Rectal smooth muscle tissue (tissue), 1 donor: Measurements from ENCODE around the gene CACNA1F.

ENCODE experiments used
- H3K27ac ChIP-seq: one replicate; pipeline ENCODE4 v1.7.0; 2013; ENCODE audit warnings: low read depth, low read length, inconsistent platforms
- H3K27me3 ChIP-seq: one replicate; pipeline ENCODE4 v1.7.0; 2013; ENCODE audit warnings: low read length; ENCODE audit not compliant: control insufficient read depth, insufficient read depth
- H3K36me3 ChIP-seq: one replicate; pipeline ENCODE4 v1.7.0; 2013; ENCODE audit warnings: low read length; ENCODE audit not compliant: control insufficient read depth, insufficient read depth
- H3K4me1 ChIP-seq: one replicate; pipeline ENCODE4 v1.7.0; 2013; ENCODE audit warnings: low read length; ENCODE audit not compliant: control insufficient read depth, insufficient read depth
- H3K4me3 ChIP-seq: one replicate; pipeline ENCODE4 v1.7.0; 2013; ENCODE audit warnings: low read length
- H3K9ac ChIP-seq: one replicate; pipeline ENCODE4 v1.7.0; 2013; ENCODE audit warnings: low read length

CACNA1F gene

DNA sequence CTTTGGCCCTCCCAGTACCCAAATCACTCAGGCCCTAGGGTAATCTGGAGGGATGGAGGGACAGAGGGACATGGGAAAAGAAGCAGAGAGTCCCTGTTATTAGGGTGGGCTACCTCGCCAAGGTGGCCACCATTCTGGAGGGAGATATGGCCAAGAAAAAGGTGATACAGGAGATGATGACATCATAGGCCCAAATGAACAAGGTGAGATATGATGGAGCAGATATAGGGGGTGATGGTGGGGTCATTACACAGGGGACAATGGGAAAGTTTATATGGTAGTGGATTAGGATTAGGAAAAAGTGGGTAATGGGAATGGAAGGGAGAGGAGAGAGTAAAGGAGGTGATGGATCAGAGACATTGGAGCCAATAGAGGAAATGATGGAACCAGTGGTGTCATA, 20.3 kb downstream of the CACNA1F start:
- Histone ChIP-seq H3K4me3 (no peak overlapping the region), H3K36me3 (no peaks in the 10 kb centered on the region), H3K4me1 (no peaks in the 10 kb centered on the region), H3K27me3 (peaks cover 7% of the 10 kb centered on the region), H3K27ac (no peak overlapping the region), H3K9ac (no peak overlapping the region)

- Histone ChIP-seq H3K9ac (no peak overlapping the region), H3K4me3 (no peak overlapping the region), H3K27ac (no peak overlapping the region), H3K27me3 (peaks cover 7% of the 10 kb centered on the region), H3K36me3 (no peaks in the 10 kb centered on the region), H3K4me1 (no peaks in the 10 kb centered on the region)
Observed at GRCh38 chrX:49212209-49212608, 20.9 kb downstream of the CACNA1F start.

DNA sequence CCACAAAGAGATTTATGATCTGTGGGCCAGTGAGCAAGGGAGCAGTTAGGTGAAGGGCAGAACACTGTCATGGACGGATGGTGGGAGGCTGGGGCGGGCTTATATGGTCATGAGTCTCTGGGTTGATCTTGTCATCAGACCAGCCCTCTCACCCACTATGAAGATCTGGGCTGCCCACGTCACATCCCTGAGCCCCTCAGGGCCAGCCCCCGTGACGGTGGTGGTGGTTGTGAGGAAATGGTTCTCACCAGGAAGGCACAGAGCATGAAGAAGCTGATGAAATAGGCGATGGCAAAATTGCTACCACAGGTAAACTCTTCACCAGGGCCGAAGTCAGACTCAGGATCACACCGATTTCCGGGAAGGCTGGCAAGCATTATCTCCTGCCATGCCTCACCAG, 22.1 kb downstream of the CACNA1F start:
- H3K27ac ChIP-seq, result no peak overlapping the region
- H3K36me3 ChIP-seq, result no peaks in the 10 kb centered on the region
- H3K27me3 ChIP-seq, result peaks cover 7% of the 10 kb centered on the region
- no peaks in the 10 kb centered on the region for H3K4me1 ChIP-seq
- H3K9ac ChIP-seq, result no peak overlapping the region
- H3K4me3 ChIP-seq, result no peak overlapping the region

DNA sequence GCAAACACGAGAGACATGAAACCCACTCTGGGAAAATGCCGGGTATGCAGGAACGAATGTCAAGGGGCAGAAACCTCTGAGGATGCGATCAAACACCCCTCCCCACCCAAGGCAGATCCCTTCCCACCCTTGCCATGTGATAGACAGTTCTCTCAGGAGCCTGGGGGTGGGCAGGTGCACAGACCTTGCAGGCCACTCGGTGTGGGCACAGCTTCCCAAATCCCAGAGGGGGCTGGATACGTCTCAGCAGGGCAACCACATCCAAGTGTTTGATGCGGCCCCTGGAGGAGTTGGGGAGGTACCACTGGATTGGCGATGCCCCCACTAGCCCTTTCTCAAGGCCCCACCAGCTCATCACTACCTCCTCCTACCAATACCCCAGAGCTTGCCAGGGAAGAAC, 22.7 kb downstream of the CACNA1F start:
- H3K4me3 ChIP-seq, result no peak overlapping the region
- H3K9ac ChIP-seq, result no peak overlapping the region
- H3K27ac ChIP-seq, result no peak overlapping the region
- no peaks in the 10 kb centered on the region for H3K4me1 ChIP-seq
- no peaks in the 10 kb centered on the region for H3K36me3 ChIP-seq
- H3K27me3 ChIP-seq, result peaks cover 7% of the 10 kb centered on the region

DNA sequence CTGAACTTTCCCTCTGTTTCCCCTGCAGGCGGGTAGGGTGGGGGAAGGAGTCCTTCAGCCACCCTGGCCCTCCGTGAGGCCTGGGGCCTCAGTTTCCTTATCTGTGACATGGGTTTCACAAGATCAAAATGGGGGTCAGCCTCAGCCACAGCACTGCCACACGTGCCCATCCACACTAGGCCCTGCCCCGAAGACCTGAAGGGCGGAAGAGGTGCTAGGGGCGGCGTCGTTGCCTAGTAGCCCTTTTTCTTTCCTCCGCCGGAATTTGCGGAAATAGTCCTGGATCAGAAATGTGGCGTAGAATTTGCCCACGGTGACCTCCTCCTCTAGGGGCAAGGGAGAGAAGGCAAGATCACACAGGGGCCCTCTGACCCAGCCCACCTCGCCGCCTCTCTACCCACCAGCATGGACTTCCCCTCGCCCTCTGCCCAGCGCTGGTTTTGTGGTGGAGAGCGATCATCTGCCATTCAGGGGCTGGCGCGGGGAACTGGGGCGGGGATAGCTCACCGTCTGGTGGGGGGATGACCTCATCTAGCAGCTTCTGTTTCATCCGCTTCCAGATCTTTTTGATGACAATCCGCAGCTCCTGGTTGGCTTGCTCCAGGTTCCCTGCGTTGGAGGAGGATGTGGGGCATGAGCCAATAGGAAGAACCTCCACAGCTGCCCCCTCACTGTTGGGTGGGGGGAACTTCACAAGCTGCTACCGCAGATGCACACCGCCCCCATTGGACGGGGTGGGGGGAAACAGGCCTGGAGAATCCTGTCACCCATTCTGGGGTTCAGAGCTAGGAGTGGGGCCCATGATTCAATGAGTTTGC, 23.5 kb downstream of the CACNA1F start:
- H3K9ac ChIP-seq, result no peak overlapping the region
- H3K27me3 ChIP-seq, result peaks cover 7% of the 10 kb centered on the region
- no peaks in the 10 kb centered on the region for H3K36me3 ChIP-seq
- H3K4me3 ChIP-seq, result no peak overlapping the region
- no peak overlapping the region for H3K27ac ChIP-seq
- H3K4me1 ChIP-seq, result no peaks in the 10 kb centered on the region

DNA sequence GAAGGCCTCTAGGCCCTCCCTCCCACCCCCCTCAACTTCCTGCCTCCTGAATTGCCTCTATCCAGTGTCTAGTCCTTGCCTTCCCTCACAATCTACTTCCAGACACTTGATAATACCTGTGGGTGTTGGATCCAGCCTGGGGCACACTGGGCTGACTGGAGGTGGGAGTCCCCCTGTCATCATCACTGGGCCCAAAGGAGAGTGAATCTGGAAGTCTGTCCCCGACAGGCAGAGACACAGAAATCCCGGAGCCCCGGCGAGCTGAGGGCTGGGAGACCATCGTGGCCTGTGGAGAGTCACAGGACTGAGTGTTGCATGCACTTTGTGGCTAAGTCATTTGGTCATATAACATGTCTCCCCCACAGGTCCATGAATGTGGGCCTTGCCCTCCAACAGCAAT, 24.7 kb downstream of the CACNA1F start:
- no peak overlapping the region for H3K27ac ChIP-seq
- no peak overlapping the region for H3K9ac ChIP-seq
- H3K4me1 ChIP-seq, result no peaks in the 10 kb centered on the region
- no peaks in the 10 kb centered on the region for H3K36me3 ChIP-seq
- peaks cover 4% of the 10 kb centered on the region for H3K27me3 ChIP-seq
- H3K4me3 ChIP-seq, result no peak overlapping the region

- no peak overlapping the region for H3K9ac ChIP-seq
- no peak overlapping the region for H3K27ac ChIP-seq
- H3K36me3 ChIP-seq, result no peaks in the 10 kb centered on the region
- H3K4me3 ChIP-seq, result no peak overlapping the region
- H3K27me3 ChIP-seq, result peaks cover 4% of the 10 kb centered on the region
- no peaks in the 10 kb centered on the region for H3K4me1 ChIP-seq
Observed at GRCh38 chrX:49206543-49206942, 26.6 kb downstream of the CACNA1F start.

DNA sequence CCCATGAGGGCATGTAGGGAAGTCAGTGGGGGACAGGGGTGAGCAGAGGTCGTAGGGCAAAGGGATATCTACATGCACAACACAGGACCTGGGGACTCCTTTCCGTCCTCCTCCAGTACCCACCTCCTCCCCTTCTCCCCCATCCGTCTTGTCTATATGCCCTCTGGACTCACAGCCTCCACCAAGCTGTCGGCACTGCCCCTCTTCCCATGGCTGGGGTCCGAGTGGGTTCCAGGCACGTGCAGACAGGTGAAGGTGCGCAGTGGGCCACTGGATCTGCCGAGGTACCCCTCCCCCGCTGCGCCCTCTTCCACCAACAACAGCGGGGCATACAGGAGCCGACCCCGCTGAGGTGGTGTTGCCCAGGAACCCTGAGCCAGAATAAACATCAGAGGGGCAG, 27.7 kb downstream of the CACNA1F start:
- Histone ChIP-seq H3K36me3 (no peaks in the 10 kb centered on the region), H3K27me3 (peaks cover 4% of the 10 kb centered on the region), H3K9ac (no peak overlapping the region), H3K4me3 (no peak overlapping the region), H3K4me1 (no peaks in the 10 kb centered on the region), H3K27ac (no peak overlapping the region)

- Histone ChIP-seq H3K27me3 (peaks cover 4% of the 10 kb centered on the region), H3K36me3 (no peaks in the 10 kb centered on the region), H3K4me1 (no peaks in the 10 kb centered on the region), H3K27ac (no peak overlapping the region), H3K4me3 (no peak overlapping the region), H3K9ac (no peak overlapping the region)
Observed at GRCh38 chrX:49204709-49205108, 28.4 kb downstream of the CACNA1F start.

- H3K9ac ChIP-seq, result no peak overlapping the region
- H3K4me1 ChIP-seq, result no peaks in the 10 kb centered on the region
- H3K27me3 ChIP-seq, result peaks cover under 1% of the 10 kb centered on the region
- no peak overlapping the region for H3K4me3 ChIP-seq
- no peak overlapping the region for H3K27ac ChIP-seq
- no peaks in the 10 kb centered on the region for H3K36me3 ChIP-seq
Observed at GRCh38 chrX:49204017-49204416, 29.1 kb downstream of the CACNA1F start.

- Histone ChIP-seq H3K4me3 (no peak overlapping the region), H3K27me3 (no peaks in the 10 kb centered on the region), H3K27ac (no peak overlapping the region), H3K9ac (no peak overlapping the region), H3K4me1 (no peaks in the 10 kb centered on the region), H3K36me3 (no peaks in the 10 kb centered on the region)
Observed at GRCh38 chrX:49203536-49203935, 29.6 kb downstream of the CACNA1F start.

GRCh38 chrX:49202022-49202421, 31.1 kb downstream of the CACNA1F start:
- H3K4me3 ChIP-seq, result no peak overlapping the region
- H3K9ac ChIP-seq, result no peak overlapping the region
- H3K27ac ChIP-seq, result no peak overlapping the region
- no peaks in the 10 kb centered on the region for H3K36me3 ChIP-seq
- H3K4me1 ChIP-seq, result no peaks in the 10 kb centered on the region
- no peaks in the 10 kb centered on the region for H3K27me3 ChIP-seq
